Lower lobe of right lung (tissue), 2 donors: ENCODE results near the gene ATP1A4. TPM values are rescaled to one million over a fixed set of nuclear protein-coding genes. Genes with fewer than 3 reads are reported as not detected.

Experiments
- ATAC-seq, 2 donors: fragments of 200-7000 bp; cut with Tn5 transposase; one replicate each; pipeline ENCODE4 v1.9.1; 2020 to 2022; ENCODE audit warnings: mild to moderate bottlenecking in 2 of 2, moderate library complexity in 2 of 2
- DNase-seq: peaks from one replicate; pipeline ENCODE4 v3.0.0-alpha.2; 2020
- H3K27ac ChIP-seq: fragments of 200-600 bp; one replicate; pipeline ENCODE4 v1.8.0; 2022
- H3K27me3 ChIP-seq: fragments of 200-600 bp; one replicate; pipeline ENCODE4 v1.8.0; 2022; ENCODE audit warnings: low read depth
- H3K36me3 ChIP-seq: fragments of 200-600 bp; one replicate; pipeline ENCODE4 v1.8.0; 2022; ENCODE audit warnings: mild to moderate bottlenecking
- H3K4me1 ChIP-seq: fragments of 200-600 bp; one replicate; pipeline ENCODE4 v1.8.0; 2022
- H3K4me3 ChIP-seq: fragments of 200-600 bp; one replicate; pipeline ENCODE4 v1.8.0; 2022; ENCODE audit warnings: mild to moderate bottlenecking
- H3K9me3 ChIP-seq: fragments of 200-600 bp; one replicate; pipeline ENCODE4 v1.8.0; 2022
- CTCF ChIP-seq: fragments of 200-600 bp; IDR thresholded peaks from one replicate; pipeline ENCODE4 v1.8.0; 2022; ENCODE audit warnings: antibody characterized with exemption, mild to moderate bottlenecking
- intact Hi-C: fragments of 100-400 bp; cut with DNase I; formaldehyde crosslinking; loops from one replicate; pipeline ENCODE4 v1.11.0; 2022
- total RNA-seq: library from RNA; stranded (reverse); fragmentation: NEBNext Ultra II Directional; extraction: Animal tissue kit (Norgen Biotek cat#: 25700); gene quantifications from one replicate; pipeline ENCODE4 v1.2.1, GENCODE V29; 2021
- donor health status: DM: no; HTN: yes; CAD: no; lungs with severe emphysema.

ATP1A4 gene
- total RNA-seq, 1 donor from 2014 or later: 1.1 TPM

DNA sequence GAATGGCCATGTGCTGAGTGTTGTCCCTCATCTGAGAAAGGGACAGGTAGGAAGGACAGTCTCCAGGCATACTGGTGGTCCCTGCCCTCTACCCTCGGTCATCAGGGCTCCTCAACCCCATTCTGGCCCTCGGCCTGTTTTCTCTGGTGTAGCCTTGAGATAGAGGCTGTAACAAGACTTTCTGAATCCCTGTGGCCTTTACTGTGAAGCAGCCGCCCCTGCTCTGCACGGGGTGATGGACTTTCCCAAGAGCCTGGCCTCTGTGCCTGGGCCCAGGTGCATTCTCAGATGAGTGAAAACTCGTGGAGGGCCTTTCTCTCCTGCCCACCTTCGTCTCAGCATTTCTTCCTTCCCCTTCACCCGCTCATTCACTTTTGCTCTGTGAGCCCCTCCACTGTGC lies 36.0 kb downstream of the ATP1A4 start:
- H3K9me3 ChIP-seq: no peaks in the 10 kb centered on the region
- DNase-seq (no peak), ATAC-seq (no peak)
- no peak overlapping the region for H3K27ac ChIP-seq
- intact Hi-C loops: no loop called here
- TF ChIP-seq CTCF: no peak
- no peaks in the 10 kb centered on the region for H3K36me3 ChIP-seq
- H3K4me1 ChIP-seq: no peaks in the 10 kb centered on the region
- H3K27me3 ChIP-seq: no peaks in the 10 kb centered on the region
- H3K4me3 ChIP-seq: no peak overlapping the region

GRCh38 chr1:160188341-160188740 lies 36.9 kb downstream of the ATP1A4 start:
- no peaks in the 10 kb centered on the region for H3K36me3 ChIP-seq
- H3K4me1 ChIP-seq: peaks cover 6% of the 10 kb centered on the region
- H3K9me3 ChIP-seq: no peaks in the 10 kb centered on the region
- no peak overlapping the region for H3K27ac ChIP-seq
- no peak for TF ChIP-seq CTCF
- no peak for ATAC-seq
- no peak for DNase-seq
- H3K27me3 ChIP-seq: no peaks in the 10 kb centered on the region
- intact Hi-C loops: no loop called here
- H3K4me3 ChIP-seq: no peak overlapping the region

GRCh38 chr1:160189649-160190625 lies 38.5 kb downstream of the ATP1A4 start, which contains the start of gene CASQ1:
CASQ1 (plus strand) TSS chr1:160190575; CDS start chr1:160190752, 177 bp downstream.
- peaks cover 9% of the 10 kb centered on the region for H3K4me1 ChIP-seq
- no peaks in the 10 kb centered on the region for H3K9me3 ChIP-seq
- H3K27me3 ChIP-seq: no peaks in the 10 kb centered on the region
- DNase-seq: no peak
- H3K4me3 ChIP-seq: no peak within 1 kb of the TSS
- no peak for ATAC-seq
- intact Hi-C loops: no loop called here
- H3K27ac ChIP-seq: no peak within 1 kb of the TSS
- H3K36me3 ChIP-seq: no peaks in the 10 kb centered on the region
- no peak for TF ChIP-seq CTCF

DNA sequence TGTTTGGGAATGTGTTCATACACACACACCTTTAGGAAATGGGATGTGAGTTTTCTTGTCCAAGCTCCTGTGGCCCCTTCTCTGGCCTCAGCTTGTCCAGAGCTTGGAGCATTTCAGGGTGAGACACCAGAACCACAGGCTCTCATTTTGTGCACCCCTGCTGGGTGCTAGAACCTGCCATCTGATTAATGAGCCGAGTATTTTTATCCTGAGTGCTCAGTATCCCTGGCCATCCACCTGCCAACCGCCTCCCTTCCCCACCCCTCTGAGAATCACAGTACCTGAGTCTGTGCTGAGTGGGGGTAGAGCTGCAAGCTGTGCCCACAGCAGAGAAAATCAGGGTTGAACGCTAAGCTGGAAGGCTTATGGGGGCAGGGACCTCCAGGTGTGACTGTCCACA lies 40.4 kb downstream of the ATP1A4 start:
- ATAC-seq: no peak
- H3K9me3 ChIP-seq: no peaks in the 10 kb centered on the region
- H3K27ac ChIP-seq: no peak overlapping the region
- H3K27me3 ChIP-seq: no peaks in the 10 kb centered on the region
- H3K36me3 ChIP-seq: no peaks in the 10 kb centered on the region
- H3K4me3 ChIP-seq: no peak overlapping the region
- intact Hi-C loops: no loop called here
- H3K4me1 ChIP-seq: peaks cover 9% of the 10 kb centered on the region
- no peak for TF ChIP-seq CTCF
- DNase-seq: no peak

DNA sequence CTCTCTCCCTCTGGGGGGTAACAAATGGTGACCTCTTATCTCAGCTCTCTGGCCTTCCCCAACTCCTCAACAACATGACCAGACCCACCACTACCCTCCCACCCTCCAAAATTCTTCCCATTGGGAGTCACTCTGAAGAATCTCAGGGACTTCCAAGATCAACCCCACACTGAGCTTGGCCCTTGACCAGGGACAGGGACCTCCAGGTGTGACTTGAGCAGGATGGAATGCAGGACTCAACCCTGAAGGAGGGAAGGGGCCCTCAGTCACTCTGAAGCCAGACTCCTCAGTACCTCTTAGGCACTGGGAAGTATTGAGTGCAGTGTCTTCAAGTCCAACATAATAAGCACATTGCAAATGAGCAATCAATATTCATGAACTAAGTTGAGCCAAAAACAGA lies 40.8 kb downstream of the ATP1A4 start:
- H3K27ac ChIP-seq: no peak overlapping the region
- ATAC-seq (no peak), DNase-seq (no peak)
- intact Hi-C loops: no loop called here
- peaks cover 9% of the 10 kb centered on the region for H3K4me1 ChIP-seq
- H3K36me3 ChIP-seq: no peaks in the 10 kb centered on the region
- no peaks in the 10 kb centered on the region for H3K9me3 ChIP-seq
- TF ChIP-seq CTCF: no peak
- no peak overlapping the region for H3K4me3 ChIP-seq
- no peaks in the 10 kb centered on the region for H3K27me3 ChIP-seq
